Gastroesophageal sphincter (tissue), 4 donors: ENCODE results near the gene VPS13A. TPM values are rescaled to one million over a fixed set of nuclear protein-coding genes. Genes with fewer than 3 reads are reported as not detected.

Source experiments
- ATAC-seq: fragments of 150-250 bp; one replicate; pipeline ENCODE4 v1.9.1; 2016; ENCODE audit warnings: mild to moderate bottlenecking, moderate library complexity
- H3K27ac ChIP-seq, 4 donors: fragments of 200-600 bp; sonication (generic) in 3 of 4; 1 replicate in 3 of 4; 2 replicates in 1 of 4; pipeline ENCODE4 v1.5.1; 2016 to 2019
- H3K27me3 ChIP-seq: fragments of 200-600 bp; sonication (generic); one replicate; pipeline ENCODE4 v1.5.1; 2019
- H3K36me3 ChIP-seq, 2 donors: fragments of 200-600 bp; sonication (generic); one replicate each; pipeline ENCODE4 v1.5.1; 2019; ENCODE audit warnings: control low read depth in 1 of 2
- H3K4me1 ChIP-seq, 3 donors: fragments of 200-600 bp; sonication (generic); 1 replicate in 2 of 3; 2 replicates in 1 of 3; pipeline ENCODE4 v1.5.1; 2016 to 2019; ENCODE audit warnings: control low read depth in 2 of 3
- H3K4me3 ChIP-seq, 2 donors: fragments of 200-600 bp; sonication (generic); one replicate each; pipeline ENCODE4 v1.5.1; 2019; ENCODE audit warnings: mild to moderate bottlenecking in 1 of 2, moderate library complexity in 1 of 2
- H3K9me3 ChIP-seq, 3 donors: fragments of 200-600 bp; sonication (generic); one replicate each; pipeline ENCODE4 v1.5.1; 2017 to 2019; ENCODE audit warnings: control low read depth in 2 of 3
- EP300 ChIP-seq: sonication (generic); formaldehyde crosslinking; IDR thresholded peaks from one replicate; pipeline ENCODE4 v1.6.1; 2017; ENCODE audit warnings: antibody characterized with exemption, mild to moderate bottlenecking
- POLR2A ChIP-seq, 2 donors: fragments of 450-650 bp; IDR thresholded peaks; one replicate each; pipeline ENCODE4 v1.6.1; 2017; ENCODE audit warnings: antibody characterized with exemption in 2 of 2, mild to moderate bottlenecking in 2 of 2, moderate library complexity in 1 of 2
- POLR2AphosphoS5 ChIP-seq: sonication (generic); formaldehyde crosslinking; IDR thresholded peaks from one replicate; pipeline ENCODE4 v1.6.1; 2017; ENCODE audit warnings: antibody characterized with exemption
- WGBS, 2 donors: methylation state at CpG; one replicate each; pipeline ENCODE4 v1.1.5; 2018; ENCODE audit warnings: low coverage in 1 of 2; 5-methylcytosine and 5-hydroxymethylcytosine counted together
- total RNA-seq, 4 donors: library from RNA; depleted of rRNA; stranded (reverse); fragments of >200 nt; gene quantifications; one replicate each; pipeline ENCODE4 v1.1.0, GENCODE V29; 2016
- TF ChIP-seq, protein P1 (sequence below), 4 experiments: fragments of 200-600 bp in 2 of 4; fragments of 450-650 bp in 2 of 4; sonication (generic) in 1 of 4; IDR thresholded peaks; one replicate each; pipeline ENCODE4 v1.5.1; 2017 to 2019; ENCODE audit warnings: antibody characterized with exemption in 4 of 4, mild to moderate bottlenecking in 2 of 4, moderate library complexity in 2 of 4

VPS13A gene
- total RNA-seq, 4 donors from 2014 or later, result 33.7 to 79.7 (median 42.6) TPM

DNA sequence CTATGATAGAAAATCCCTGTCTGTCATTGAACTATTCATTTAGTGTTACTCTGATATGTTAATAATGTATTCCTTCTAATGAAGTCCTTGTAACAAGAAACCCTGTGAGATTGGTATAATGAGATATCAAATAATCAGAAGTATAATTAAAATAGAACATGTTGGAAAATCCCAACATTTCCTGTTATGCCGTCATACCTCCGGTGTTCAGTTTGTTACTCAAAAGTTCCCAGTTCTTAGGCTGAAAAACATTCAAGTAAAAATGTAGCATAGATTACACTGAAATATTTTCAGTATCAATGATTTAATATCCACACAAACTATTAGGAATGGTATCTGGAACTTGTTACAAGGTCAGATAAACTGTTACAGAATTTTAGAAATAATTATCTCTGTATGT is 243.3 kb downstream of the VPS13A start:
- Histone ChIP-seq H3K36me3 (peaks cover 0 to 17% of the 10 kb centered on the region in 2 donors), H3K9me3 (no peaks in the 10 kb centered on the region), H3K27ac (no peak overlapping the region), H3K4me1 (no peaks in the 10 kb centered on the region), H3K4me3 (no peak overlapping the region), H3K27me3 (no peaks in the 10 kb centered on the region)
- TF ChIP-seq, protein P1, sequence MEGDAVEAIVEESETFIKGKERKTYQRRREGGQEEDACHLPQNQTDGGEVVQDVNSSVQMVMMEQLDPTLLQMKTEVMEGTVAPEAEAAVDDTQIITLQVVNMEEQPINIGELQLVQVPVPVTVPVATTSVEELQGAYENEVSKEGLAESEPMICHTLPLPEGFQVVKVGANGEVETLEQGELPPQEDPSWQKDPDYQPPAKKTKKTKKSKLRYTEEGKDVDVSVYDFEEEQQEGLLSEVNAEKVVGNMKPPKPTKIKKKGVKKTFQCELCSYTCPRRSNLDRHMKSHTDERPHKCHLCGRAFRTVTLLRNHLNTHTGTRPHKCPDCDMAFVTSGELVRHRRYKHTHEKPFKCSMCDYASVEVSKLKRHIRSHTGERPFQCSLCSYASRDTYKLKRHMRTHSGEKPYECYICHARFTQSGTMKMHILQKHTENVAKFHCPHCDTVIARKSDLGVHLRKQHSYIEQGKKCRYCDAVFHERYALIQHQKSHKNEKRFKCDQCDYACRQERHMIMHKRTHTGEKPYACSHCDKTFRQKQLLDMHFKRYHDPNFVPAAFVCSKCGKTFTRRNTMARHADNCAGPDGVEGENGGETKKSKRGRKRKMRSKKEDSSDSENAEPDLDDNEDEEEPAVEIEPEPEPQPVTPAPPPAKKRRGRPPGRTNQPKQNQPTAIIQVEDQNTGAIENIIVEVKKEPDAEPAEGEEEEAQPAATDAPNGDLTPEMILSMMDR (IDR thresholded peaks at IDR 0.05), result no peak
- no peak for TF ChIP-seq POLR2A (IDR thresholded peaks at IDR 0.05)
- TF ChIP-seq EP300, result no peak
- TF ChIP-seq POLR2AphosphoS5, result no peak
- ATAC-seq, result no peak
- WGBS, 2 donors, result 65 to 69% methylated on average over 2 of the region's 2 CpGs

DNA sequence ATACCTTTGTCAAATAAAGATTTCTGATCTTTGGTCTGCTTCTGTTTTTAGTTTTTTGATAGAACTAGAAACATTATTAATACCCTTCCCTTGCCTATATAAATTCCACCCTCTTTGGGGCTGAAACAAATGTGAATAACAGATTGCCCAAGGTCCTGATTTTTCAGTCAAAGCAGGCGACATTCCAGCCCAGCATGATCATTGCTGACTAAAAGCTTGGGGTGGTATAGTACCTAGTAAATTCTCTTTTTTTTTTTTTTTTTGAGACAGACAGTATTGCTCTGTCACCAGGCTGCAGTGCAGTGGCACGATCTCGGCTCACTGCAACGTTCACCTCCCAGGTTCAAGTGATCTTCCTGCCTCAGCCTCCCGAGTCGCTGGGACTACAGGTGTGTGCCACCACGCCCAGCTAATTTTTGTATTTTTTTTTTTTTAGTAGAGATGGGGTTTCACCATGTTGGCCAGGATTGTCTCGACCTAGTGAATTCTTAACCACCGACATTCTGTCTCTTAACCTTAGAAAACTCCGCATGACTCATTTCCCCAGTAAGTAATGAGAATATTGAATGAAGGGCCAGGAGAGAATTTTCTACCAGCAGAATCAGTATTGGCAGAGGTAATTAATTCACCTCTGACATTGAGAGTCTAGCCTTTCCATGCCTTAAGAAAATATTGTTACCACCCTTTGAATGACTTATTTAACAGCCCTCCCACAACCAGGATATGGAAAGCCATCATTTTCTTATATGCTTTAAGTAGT is 244.4 kb downstream of the VPS13A start:
- Histone ChIP-seq H3K36me3 (peaks cover 0 to 17% of the 10 kb centered on the region in 2 donors), H3K27me3 (no peaks in the 10 kb centered on the region), H3K4me3 (no peak overlapping the region), H3K9me3 (no peaks in the 10 kb centered on the region), H3K4me1 (no peaks in the 10 kb centered on the region), H3K27ac (no peak overlapping the region)
- WGBS, 2 donors, result 82 to 100% methylated on average over 2 to 7 of the region's 10 CpGs
- TF ChIP-seq POLR2A (IDR thresholded peaks at IDR 0.05) (no peak), EP300 (no peak), POLR2AphosphoS5 (no peak)
- TF ChIP-seq, protein P1 (IDR thresholded peaks at IDR 0.05), result no peak
- ATAC-seq, result no peak

DNA sequence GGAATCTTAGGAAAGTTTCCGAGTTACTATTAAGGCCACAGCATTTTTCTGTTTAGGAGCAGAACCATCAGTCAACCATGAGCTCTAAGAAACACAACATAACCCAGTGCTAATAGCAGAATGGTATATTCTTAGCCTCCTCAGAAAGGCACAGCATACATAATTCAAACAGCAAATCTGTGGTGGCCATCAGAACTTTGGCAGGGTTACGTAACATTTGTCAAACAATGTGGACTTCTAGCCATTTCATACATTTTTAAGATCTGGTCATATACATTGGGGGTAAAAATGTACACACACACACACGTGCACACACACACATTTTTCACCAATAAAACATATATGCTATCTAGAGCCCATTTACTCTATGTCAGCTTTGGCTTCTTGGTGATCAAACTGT is 245.6 kb downstream of the VPS13A start:
- Histone ChIP-seq H3K4me1 (no peaks in the 10 kb centered on the region), H3K27me3 (no peaks in the 10 kb centered on the region), H3K4me3 (no peak overlapping the region), H3K36me3 (peaks cover 0 to 17% of the 10 kb centered on the region in 2 donors), H3K9me3 (no peaks in the 10 kb centered on the region), H3K27ac (no peak overlapping the region)
- ATAC-seq, result no peak
- 80 to 88% methylated on average over 1 to 3 of the region's 3 CpGs for WGBS, 2 donors
- TF ChIP-seq POLR2AphosphoS5 (no peak), EP300 (no peak), POLR2A (IDR thresholded peaks at IDR 0.05) (no peak)
- TF ChIP-seq, protein P1 (IDR thresholded peaks at IDR 0.05), result no peak

DNA sequence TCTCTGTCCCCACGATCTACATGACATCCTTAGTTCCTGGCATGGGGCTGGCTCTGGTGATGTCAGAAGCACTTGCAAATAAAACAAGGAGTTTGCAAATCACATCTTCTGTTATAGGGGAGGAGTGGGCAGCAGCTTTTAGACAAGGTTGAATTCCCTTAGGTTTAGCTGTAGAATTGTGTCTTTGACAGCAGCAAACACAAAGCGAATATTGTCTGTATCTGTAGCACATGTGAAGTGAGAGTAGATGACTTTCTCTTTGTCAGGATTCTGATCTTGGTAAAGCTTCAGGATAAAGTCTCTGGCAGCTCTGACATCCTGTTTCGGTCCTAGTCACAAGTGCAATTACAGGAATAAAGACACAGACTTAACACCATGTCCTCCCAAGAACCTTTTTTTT is 246.5 kb downstream of the VPS13A start:
- 69 to 97% methylated on average over 2 to 3 of the region's 3 CpGs for WGBS, 2 donors
- Histone ChIP-seq H3K4me1 (no peaks in the 10 kb centered on the region), H3K36me3 (peaks cover 0 to 17% of the 10 kb centered on the region in 2 donors), H3K27ac (no peak overlapping the region), H3K4me3 (no peak overlapping the region), H3K27me3 (no peaks in the 10 kb centered on the region), H3K9me3 (no peaks in the 10 kb centered on the region)
- TF ChIP-seq POLR2AphosphoS5, result no peak
- TF ChIP-seq EP300, result no peak
- TF ChIP-seq, protein P1 (IDR thresholded peaks at IDR 0.05), result no peak
- no peak for TF ChIP-seq POLR2A (IDR thresholded peaks at IDR 0.05)
- ATAC-seq, result no peak

DNA sequence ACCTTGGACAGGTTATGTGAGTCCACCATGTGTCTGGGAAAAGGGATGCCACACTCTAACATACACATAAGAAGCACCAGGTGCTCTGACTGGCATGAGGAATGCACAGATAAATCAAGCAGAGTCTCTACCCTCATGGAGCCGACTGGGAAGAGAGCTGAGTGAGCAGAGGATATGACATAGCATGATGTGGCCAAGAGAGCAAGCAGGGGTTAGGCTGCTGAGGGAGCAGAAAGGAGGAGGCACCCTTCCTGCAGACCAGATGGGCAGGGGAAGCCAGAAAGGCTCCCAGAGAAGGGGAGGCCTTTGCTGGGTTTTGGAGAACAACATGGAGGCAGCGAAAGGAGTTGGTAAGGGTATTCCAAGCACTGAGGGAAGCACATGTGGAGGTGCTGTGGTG is 247.7 kb downstream of the VPS13A start:
- H3K36me3 ChIP-seq, result peaks cover 0 to 17% of the 10 kb centered on the region in 2 donors
- TF ChIP-seq EP300 (no peak), POLR2AphosphoS5 (no peak), POLR2A (IDR thresholded peaks at IDR 0.05) (no peak)
- TF ChIP-seq, protein P1 (IDR thresholded peaks at IDR 0.05), result no peak
- H3K4me1 ChIP-seq, result no peaks in the 10 kb centered on the region
- no peak for ATAC-seq
- no peak overlapping the region for H3K4me3 ChIP-seq
- H3K9me3 ChIP-seq, result no peaks in the 10 kb centered on the region
- H3K27me3 ChIP-seq, result no peaks in the 10 kb centered on the region
- WGBS, 2 donors, result 69 to 81% methylated on average over 2 of the region's 2 CpGs
- H3K27ac ChIP-seq, result no peak overlapping the region
